GM19438 (cell line): Measurements from ENCODE around the gene ATP10B.
A peak's percentile ranks its signal among the peaks of the same experiment; 100 is the strongest.
"Not testable (repeated sequence)": the region's sequence is repeated elsewhere in the genome, so short reads cannot be mapped to it uniquely, and the experiment has no call there.

Source experiments
- ATAC-seq: cut with Tn5 transposase; IDR thresholded peaks from one replicate; pipeline ENCODE4 v1.9.1; 2021; ENCODE audit warnings: low read depth; ENCODE audit not compliant: unreplicated experiment

Gene ATP10B

DNA sequence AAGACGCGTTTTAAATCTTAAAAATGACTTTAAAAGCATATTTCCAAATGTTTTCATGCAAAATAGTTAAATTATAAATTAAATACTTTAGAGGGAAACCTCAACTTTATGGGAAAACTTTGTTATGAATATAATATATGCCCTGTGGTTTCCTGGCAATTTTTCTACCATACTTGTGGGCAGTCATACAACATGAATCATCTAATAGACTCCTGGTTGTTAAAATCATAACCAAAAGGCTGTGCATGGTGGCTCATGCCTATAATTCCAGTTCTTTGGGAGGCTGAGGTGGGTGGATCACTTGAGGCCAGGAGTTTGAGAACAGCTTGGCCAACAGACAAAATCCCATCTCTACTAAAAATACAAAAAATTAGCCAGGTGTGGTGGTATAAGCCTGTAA lies 18.2 kb downstream of the ATP10B start:
- ATAC-seq, result no peak

DNA sequence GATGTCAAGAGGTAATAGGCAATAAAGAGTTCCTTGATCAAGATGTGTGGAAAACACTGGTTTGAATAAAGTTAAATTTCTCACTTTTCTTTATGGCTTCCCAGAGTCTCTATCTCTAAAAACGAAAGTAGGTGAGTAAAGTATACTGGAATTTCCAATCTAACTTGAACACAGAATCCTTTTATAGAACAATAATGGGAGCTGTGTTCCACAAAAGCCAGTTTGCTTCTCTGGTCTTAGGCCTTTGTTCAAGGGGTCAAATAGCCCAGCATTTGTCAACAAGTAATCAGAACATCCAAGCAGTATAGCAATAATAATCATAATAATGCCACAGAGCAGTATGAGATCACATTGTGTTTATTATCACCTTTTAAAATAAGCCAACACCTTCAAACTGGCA lies 20.2 kb downstream of the ATP10B start:
- no peak for ATAC-seq

DNA sequence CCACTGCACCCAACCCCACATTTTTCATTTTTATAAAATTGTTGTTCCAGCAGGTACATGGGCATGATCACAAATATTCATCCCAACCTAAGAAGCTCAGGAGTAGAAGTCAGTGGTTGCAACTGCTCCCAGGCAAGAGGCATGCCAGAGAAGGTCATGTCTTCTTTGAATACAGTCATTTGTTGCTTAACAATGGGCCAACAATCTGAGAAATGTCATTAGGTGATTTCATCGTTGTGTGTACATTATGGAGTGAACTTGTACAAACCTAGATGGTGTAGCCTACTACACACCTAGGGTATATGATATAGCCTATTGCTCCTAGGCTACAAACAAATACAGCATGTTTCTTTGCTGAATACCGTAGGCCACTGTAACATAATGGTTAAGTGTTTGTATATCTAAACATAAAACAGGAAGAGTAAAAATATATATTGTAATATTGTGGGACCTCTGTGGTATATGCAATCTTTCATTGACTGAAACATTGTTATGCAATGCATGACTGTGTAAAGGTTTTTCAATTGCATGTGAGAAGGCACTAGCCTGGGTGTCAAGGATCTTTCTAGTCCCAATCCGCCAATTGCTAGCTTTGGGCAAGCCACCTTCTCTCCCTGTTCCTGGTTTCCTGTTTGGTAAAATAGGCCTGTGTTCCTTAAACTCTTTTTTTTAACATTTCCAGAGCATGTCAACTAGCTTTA lies 27.6 kb downstream of the ATP10B start:
- no peak for ATAC-seq

DNA sequence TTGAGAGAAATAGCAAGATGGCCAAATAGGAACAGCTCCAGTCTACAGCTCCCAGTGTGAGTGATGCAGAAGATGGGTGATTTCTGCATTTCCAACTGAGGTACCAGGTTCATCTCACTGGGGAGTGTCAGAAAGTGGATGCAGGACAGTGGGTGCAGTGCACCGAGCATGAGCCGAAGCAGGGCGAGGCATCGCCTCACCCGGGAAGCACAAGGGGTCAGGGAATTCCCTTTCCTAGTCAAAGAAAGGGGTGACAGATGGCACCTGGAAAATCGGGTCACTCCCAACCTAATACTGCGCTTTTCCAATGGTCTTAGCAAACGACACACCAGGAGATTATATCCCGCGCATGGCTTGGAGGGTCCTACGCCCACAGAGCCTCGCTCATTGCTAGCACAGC lies 39.0 kb downstream of the ATP10B start:
- ATAC-seq, result not testable (repeated sequence)

DNA sequence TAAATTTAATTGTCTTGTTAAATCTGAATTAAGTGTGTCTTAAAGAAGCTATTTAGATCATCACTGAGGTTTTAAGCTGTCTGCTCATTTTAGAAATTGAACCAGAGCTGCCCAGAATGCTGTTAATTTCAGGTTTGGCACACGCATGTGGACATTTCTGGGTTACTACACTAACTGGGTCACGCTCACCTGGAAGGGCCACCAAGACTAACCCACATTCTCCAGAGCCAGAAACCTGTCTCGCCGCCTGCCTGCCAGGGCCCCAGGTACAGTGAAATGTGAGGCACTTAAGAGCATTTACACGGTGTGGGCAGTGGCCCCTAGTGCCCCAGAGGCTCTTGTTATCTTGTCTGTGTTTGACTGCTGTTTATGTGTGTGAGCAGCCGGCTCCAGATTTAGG lies 46.6 kb downstream of the ATP10B start:
- no peak for ATAC-seq

DNA sequence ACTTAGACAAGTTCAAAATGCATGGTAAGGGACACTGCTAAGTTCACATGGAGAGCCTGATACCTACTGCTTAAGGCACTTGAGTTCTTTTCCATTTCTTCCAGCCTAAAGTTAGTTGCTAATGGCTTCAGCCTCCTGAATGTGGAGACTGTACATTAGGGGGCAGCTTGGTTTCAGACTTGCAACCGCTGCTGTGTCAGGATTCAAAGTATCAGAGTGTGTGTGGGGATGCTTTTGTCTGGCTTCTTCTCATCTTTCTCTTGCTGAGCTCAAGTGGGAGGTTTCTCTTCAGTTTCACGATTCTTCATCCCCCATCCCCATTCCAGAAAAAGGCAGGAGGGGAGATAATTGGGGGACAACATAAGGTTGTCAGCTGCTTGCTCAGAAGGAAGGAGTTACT lies 49.4 kb downstream of the ATP10B start:
- ATAC-seq, result no peak

DNA sequence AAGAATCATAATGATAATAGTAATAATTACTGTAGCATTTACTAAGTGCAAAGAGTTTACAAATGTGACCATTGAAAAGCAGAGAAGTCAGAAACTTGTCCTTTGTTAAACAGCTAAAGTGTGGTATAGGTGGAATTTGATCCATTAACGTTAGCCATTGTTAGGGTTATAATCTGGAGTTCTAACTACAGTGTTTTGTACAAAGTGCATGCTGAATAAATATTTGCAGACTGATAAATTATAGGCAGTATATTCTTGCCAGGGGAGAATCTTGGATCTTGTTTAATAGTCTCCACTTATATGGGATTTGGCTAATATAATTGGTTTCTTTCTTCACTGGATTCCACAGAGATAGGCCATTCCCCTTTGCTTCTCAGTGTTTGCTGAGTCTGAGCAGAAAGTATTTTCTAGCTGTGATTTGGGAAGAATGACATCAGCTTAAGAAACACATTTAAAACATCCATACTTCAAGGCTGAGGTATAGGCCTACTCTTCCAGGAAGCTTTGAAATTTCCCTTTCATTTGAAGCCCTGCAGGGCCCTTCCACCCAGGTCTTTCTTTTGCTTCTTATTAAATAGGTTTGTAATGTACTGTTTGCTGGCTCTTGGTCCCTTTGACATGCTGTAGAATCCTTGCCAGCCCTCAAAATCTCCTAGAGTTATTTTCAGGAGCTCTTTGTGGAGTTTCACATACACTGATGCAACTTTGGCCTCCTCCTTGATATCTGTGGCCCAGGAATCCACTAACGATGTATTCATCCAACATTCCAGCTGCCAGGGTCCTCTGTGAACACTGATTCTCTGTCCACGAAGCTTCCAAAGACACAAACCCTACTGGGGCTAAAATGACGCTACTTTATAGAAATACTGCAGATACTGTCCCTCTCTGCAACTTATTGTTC lies 51.4 kb downstream of the ATP10B start:
- no peak for ATAC-seq

DNA sequence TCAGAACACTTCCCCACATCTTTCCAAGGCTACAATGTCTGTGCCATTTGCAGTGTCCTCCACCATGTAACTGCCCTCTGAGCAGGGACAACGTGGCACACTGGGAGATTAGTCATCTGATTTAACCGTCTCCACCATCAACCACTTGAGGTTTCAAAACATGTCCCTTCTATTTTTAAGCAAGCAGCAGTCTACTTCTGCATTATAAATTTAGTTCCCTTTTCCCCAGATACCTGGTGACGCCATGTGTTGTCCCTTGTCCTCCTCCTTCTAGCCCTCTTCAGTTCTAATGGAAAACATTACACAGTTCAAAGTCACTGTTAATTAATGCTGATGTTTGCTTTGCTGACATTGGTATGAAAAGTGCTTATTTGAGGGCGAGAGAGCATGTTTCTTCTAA lies 52.8 kb downstream of the ATP10B start:
- ATAC-seq, result peak; percentile 41

DNA sequence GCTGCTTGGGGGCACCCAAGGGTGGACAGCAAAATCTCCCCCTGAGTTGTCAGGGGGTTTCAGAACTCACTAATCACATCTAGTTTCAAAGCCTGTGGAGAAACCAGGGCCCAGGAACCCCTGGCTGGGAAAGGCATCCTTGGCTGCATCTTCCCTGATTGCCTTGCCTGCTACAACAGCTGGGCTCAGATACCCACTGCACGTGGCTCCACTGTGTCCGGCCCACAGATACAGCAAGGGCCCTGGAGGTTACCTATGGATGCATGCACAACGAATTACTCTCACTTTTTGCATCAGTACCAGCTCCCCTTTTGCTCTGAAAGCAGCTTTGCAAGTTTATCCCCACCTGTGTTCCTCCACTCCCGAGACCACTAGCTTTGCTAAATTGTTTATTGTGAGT lies 55.0 kb downstream of the ATP10B start:
- no peak for ATAC-seq

DNA sequence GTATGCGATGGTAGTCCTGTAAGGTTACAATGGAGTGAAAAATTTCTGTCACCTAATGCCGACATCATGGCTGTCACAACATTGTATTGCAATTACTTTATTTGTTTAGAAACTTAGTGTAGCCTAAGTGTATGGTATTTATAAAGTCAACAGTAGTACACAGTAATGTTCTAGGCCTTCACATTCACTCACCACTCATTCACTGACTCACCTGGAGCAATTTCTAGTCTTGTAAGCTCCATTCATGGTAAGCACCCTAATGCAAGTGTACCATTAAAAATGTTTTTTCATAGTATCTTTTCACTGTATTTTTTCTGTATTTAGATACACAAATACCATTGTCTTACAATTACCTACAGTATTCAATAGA lies 58.5 kb downstream of the ATP10B start:
- ATAC-seq, result no peak

DNA sequence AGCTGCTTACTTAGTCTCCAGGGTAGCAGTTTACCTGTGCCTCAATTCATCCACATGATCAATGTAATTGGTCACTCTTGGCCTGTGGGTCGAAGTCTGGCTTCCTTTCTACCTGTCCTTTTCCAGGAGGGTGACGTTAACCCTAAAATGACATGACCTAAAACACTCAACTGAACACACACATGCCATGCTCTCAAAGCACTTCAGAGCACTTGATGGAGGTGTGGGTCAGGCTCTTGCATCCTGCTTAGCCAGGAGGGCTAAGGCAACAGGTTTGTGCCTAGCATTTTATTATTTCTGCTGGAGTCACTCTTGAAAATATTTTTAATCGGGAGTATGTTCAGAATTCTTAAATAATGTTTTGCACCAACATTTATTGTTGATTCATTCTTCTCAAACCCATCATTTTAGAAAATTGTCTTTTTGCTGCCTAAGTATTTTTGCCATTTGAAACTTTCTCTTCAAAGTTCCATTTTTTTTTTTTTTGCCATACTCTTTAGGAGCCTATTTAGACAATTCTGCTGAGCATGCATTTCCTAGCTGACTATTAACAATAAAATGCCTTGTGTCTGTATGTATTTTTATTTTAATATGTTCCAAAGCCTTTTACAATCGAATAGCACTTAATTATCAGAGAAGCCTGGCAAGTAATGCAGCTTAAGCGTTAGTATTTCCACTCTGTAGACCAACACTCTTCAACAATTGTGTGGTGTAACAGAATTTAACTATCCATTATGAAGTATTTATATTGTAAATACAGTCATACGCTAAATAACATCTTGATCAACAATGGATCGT lies 59.1 kb downstream of the ATP10B start:
- no peak for ATAC-seq

DNA sequence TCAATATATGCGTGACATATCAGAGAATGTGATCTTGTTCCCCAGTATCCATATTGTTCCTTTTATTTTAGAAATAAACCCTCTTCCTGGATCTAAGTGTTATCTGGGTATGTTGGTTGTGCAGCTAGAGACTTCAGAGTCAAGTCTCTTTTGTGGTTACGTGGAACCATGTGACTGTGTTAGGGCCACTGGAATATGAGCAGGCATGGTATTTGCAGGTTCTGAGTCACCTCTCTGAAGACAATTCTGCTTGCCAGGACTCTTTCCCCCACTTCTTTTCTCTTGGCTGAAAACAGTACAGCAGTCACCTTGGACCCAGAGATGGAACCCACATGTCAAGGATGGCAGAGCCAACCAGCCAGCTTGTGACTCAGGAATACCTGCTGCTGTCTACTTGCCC lies 59.7 kb downstream of the ATP10B start:
- no peak for ATAC-seq

DNA sequence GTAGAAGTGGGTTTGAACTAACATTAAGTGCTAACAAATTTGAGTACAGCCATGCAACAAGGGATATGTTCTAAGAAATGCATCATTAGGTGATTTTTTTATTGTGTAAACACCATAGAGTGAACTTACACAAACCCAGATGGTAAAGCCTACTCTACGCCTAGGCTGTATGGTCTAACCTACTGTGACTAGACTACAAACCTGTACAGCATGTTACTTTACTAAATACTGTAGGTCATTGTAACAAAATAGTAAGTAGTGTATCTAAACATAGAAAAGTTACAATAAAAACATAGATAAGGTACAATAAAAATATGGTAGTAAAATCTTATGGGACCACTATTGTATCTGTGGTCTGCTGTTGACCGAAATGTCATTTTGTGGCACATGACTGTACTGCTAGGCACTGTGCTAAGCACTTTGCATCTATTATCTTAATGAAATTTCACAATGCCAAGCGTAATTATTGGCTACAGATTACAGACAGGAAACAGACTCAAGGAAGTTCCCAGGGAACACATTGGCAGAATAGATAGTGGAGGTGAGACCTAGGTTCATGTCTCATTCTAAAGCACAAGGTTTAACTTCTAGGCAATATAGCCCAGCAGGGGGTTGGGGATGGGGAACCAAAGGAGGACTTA lies 62.7 kb downstream of the ATP10B start:
- no peak for ATAC-seq

DNA sequence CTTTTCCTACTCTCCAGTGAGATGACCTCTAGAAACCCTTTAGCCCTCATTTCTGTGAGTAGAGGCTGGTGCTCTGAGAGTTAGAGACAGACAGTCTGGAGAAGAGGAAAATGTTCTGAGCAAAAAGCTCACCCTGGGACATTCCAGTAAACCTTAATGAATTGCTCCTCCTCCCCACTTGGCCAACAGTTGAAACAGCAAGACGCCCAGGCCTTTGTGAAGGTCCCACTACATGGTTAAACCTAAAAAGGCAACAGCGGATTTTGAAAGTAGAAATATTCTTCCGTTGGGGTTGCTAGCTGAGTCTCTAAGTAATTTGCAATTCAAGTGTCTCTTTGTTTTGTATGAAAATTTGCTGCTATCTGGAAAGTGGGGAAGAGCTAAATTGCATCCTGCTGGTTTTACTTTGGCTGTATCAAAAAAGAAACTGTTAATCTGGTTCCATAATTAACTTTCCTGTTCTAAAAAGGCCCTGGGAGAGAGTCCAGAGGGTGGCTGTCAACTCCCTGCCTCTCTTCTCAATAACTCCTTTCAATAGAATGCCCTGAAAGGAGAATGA lies 63.8 kb downstream of the ATP10B start:
- no peak for ATAC-seq

DNA sequence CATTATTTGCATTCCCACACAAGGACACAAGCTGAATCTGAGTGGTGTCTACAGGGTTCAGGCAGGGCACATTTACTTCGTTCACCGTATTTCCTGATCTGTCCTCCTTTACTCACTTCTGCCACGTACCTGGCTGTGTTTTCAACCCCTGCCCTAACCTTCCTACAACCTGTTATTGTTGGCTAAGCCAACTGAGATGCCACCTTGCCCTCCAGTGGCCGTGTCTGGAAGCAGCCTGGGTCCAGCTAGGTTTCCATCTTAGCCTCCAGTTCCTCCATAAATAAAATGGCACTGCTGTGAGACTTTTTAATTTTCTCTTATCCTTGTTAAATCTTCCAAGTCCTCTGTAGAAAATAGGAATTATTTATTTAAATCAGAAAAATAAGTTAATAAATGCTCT lies 64.8 kb downstream of the ATP10B start:
- no peak for ATAC-seq

DNA sequence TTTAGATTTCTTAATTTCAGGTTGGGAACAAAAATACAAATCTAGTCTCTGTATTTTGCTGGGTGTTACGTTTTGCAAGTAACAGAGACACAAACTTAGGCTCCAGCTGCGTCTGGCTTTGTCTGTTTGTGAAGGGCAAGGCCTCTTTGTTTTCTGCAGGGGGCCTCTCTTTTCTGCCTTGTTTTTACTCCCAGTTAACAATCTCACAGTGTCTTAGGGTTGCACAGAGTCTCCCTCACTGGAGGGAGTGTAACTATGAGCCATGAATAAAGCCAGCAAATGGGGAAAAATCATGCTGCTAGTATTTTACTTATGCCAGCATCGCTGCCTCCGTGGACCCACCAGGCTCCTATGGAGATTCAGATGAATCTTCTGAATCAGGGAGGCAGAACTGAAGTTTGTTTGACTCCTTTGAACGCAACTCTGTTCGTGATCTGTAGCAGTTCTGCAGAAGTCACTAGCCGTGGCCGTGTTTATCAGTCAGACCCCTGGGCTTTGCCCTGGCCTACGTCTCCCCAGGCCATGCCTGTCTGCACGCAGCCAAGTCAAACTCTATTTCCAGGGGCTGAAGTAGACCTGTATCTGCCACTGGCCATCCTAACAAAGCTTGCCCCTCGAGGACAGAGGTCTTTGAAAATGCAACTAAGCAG lies 77.2 kb downstream of the ATP10B start:
- no peak for ATAC-seq

DNA sequence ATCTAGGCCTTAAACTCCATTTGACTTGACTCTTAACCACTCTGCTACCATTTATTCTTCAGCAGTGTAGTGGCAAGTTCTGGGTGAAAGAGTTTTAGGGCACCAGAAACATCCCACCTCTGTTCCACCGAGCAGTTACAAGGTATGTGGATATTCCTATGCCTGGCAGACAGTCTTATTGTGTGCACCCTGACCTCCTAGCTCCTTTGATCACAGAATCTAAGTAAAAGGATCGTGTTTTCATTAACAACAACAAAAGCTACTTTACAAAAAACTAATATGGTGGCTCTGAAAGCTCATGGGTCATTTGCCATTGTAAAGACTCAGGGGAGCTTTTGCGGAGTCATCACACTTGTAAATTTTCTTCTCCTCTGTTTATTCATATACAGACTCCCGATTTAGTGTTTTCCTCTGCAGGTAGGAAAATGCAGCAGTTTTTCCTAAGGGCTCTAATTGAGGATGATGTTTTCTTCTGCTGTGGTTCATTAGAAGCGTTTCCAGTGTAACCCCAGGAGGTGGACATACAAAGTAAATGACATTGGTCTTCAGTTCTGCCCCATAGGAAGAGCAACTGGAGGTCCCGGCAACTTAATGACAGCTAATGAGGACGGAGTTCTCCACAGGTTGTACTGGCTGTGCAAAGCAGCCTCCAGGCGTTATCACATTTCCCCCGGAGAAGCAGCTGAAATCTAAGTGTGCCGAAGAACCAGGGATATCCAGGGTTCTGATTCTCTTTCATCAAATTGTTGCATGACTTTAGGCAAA lies 78.2 kb downstream of the ATP10B start:
- no peak for ATAC-seq

DNA sequence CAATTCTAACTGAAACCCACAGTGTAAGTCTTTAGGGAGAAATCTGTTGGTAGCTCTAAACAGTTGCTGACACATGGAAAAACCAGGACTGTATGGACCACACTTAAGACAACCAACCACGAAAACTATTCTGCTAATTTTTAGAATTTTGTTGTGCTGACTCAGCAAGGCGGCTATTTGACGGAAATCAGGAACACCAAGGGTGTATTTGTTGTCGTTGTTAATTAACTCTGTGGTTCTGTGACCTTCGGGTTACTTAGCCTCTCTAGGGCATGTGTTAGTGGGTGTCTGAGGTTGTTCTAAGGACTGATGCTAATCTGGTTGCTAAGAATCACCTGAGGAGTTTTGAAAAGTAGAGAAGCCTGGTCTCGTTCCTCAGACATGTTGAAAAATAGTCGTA lies 79.2 kb downstream of the ATP10B start:
- ATAC-seq, result no peak

DNA sequence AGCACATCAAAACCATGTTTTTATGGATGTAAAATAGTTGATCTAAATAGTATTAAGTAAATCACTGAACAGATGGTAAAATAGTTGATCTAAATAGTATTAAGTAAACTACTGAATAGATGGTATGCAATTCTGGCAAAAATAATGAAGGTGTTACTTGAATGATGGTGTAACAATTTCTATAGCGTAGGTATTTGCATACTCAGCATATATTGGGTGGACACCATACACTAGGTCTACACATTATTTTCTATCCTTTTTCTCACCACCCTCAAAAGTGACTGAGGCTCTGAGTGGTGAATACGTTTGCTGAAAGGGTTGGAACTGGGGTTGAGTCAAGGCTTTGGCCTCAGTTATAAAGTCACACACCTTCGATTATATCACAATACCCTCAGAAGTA lies 81.3 kb downstream of the ATP10B start:
- no peak for ATAC-seq
